HPDE6-E6E7 (cell line): Measurements from ENCODE around the gene IL36B.

Source experiments
- DNase-seq: peaks from one replicate; pipeline ENCODE4 v3.0.0; 2011; ENCODE audit warnings: missing footprints; ENCODE audit errors: extremely low spot score

IL36B gene

GRCh38 chr2:113076954-113077669 is 24.4 kb upstream of the IL36B start:
- DNase-seq: no peak

- no peak for DNase-seq
Measured at GRCh38 chr2:113075600-113075999, 22.9 kb upstream of the IL36B start.

GRCh38 chr2:113075030-113075429 is 22.4 kb upstream of the IL36B start:
- no peak for DNase-seq

- DNase-seq: no peak
Measured at GRCh38 chr2:113073325-113073834, 20.7 kb upstream of the IL36B start.

GRCh38 chr2:113072584-113072983 is 19.9 kb upstream of the IL36B start:
- DNase-seq: peak; percentile 63

- DNase-seq: no peak
Measured at GRCh38 chr2:113070606-113070975, 17.9 kb upstream of the IL36B start.

GRCh38 chr2:113069676-113070605 is 17.3 kb upstream of the IL36B start:
- DNase-seq: no peak

GRCh38 chr2:113068706-113069485 is 16.2 kb upstream of the IL36B start:
- no peak for DNase-seq

- DNase-seq: no peak
Measured at GRCh38 chr2:113068249-113068648, 15.6 kb upstream of the IL36B start.

- DNase-seq: no peak
Measured at GRCh38 chr2:113067681-113068080, 15.0 kb upstream of the IL36B start, which contains the start of gene IL1F10. TSS of gene IL1F10 (plus strand) at chr2:113067970. CDS start at chr2:113072739, 4,769 bp downstream.

- no peak for DNase-seq
Measured at GRCh38 chr2:113064898-113065297, 12.2 kb upstream of the IL36B start.

- no peak for DNase-seq
Measured at GRCh38 chr2:113064281-113064680, 11.6 kb upstream of the IL36B start.

- no peak for DNase-seq
Measured at GRCh38 chr2:113061896-113062770, 9.5 kb upstream of the IL36B start.

- no peak for DNase-seq
Measured at GRCh38 chr2:113061241-113061640, 8.6 kb upstream of the IL36B start.

GRCh38 chr2:113060796-113061195 is 8.1 kb upstream of the IL36B start:
- DNase-seq: no peak

- DNase-seq: no peak
Measured at GRCh38 chr2:113060396-113060795, 7.7 kb upstream of the IL36B start.

GRCh38 chr2:113058998-113059960 is 6.6 kb upstream of the IL36B start, which contains the start of gene IL36RN:
TSS of gene IL36RN (plus strand) at chr2:113059198. CDS start at chr2:113059439, 241 bp downstream.
- no peak for DNase-seq

GRCh38 chr2:113058411-113058994 is 5.8 kb upstream of the IL36B start:
- peak; percentile 65 for DNase-seq

GRCh38 chr2:113057117-113057516 is 4.5 kb upstream of the IL36B start:
- no peak for DNase-seq
